HG03565 (cell line): Measurements from ENCODE around the gene TANGO6.
"Not testable (repeated sequence)": the region's sequence is repeated elsewhere in the genome, so short reads cannot be mapped to it uniquely, and the experiment has no call there.

Experiments
- ATAC-seq: cut with Tn5 transposase; IDR thresholded peaks from one replicate; pipeline ENCODE4 v1.9.1; 2021; ENCODE audit warnings: mild to moderate bottlenecking, moderate library complexity; ENCODE audit not compliant: unreplicated experiment

The TANGO6 gene

DNA sequence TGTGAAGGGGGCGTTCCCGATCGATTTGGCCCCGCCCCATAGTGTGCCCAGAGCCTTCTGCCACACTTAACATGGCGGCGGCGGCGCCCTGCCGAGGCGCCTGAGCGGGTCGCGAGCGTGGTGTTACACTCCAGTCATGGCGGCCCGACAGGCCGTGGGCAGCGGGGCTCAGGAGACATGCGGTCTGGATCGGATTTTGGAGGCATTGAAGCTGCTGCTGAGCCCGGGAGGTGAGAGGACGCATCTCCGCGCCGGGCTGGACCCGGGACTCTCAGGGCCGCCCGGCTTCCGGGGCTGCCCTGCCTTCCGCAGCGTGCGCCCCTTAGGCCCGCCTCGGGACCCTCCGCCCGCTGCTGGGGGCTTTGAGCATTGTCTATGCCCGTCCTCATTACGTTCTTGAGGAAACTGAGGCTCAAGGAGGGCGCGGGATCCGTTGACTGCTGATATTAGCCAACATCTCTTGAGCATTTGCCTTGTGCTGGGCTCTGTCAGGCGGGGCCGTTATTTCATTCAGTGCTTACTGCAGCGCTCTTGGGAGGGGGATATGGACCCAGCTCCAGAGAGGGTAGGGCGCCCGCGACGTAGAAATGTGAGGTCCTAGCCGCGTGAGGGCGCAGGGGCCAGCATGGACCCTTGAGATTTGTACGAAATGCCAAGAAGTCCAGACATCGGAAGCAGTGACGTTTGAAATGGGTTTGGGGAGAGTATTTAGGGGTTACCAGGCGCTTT, at the start of gene TANGO6:
TSS of gene TANGO6 (plus strand) at position 50 of the 729 bp plus-strand sequence. CDS start at position 137, 87 bp downstream.
- ATAC-seq = peak; percentile 75

DNA sequence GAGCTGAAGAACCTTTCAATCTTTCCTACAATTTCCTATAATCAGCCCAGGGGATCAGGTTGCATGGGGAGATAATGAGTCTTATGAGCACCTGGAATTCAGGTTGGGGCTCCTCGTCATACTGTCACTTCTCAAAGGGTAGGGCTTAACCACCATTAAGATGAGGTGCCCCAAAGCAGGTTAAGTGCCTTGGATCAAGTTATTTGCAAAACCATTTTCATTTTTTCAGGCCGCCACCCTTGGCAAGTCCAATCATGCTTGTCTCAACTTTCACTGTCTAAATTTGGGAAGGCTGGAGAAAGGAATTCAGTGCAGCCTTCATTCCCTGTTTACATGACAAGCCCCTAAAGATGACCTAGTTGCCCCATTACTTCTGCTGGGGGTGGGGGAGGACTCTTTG, 44.9 kb upstream of the TANGO6 start:
- no peak for ATAC-seq

DNA sequence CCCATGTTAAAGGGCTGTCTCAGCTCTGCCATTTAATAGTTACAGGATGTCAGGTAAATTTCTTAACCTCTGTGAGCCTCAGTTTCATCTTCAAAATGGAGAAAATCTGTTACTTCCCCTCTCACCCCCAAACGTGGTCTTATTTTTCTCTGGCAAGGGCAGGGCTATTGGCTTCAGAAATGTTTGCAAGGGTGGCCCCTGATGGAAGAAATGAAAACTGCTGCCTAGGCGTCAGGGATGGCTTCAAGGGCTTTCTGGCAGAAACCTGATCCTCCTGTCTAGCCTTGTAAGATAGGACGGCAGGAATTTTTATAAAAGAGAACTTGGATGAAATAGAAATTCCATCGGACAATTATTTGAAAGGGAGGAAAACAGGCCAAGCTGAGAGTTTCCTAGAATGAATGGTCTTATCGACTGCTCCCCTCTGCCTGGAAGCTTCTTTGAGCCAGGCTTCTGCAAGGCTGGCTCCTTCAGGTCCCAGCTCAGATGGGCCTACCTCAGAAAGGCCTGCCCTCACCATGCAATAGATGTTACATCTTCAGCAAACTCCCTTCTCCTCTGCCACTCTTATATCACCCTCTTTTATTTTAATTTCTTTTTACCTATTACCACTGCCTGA, 43.0 kb upstream of the TANGO6 start:
- no peak for ATAC-seq

DNA sequence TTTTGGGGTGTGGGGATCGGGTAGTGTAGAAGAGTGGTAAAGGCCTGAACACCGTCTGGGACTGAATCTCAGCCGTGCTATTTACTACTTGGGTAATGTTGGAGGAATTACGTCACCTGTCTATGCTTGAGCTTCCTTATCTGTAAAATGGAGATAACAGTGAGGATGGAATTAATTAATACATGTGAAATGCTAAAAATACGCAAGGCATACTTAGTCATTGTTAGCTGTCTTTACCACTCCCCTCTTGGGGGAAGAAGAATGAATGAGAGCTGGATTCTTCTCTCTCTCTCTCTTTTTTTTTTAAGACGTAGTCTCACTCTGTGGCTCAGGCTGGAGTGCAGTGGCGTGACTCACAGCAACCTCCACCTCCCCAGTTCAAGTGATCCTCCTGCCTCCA, 41.1 kb upstream of the TANGO6 start:
- no peak for ATAC-seq

DNA sequence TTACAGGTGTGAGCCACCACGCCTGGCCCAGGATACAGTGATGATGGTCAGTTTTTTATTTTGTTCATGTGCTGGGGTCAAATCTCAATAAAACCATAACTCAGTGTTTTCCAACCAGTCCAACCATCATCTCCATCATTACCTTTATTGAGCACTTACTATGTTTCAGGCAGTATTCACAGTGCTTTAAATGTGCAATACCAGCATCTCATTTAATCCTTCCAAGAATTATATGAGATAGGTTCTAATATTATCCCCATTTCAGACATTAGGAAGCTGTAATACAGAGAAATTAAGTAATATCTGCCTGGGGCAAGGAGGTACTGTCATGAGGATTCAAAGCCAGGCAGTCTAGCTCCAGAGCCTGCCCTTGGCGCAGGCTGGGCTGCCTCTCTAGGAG, 36.9 kb upstream of the TANGO6 start:
- no peak for ATAC-seq

DNA sequence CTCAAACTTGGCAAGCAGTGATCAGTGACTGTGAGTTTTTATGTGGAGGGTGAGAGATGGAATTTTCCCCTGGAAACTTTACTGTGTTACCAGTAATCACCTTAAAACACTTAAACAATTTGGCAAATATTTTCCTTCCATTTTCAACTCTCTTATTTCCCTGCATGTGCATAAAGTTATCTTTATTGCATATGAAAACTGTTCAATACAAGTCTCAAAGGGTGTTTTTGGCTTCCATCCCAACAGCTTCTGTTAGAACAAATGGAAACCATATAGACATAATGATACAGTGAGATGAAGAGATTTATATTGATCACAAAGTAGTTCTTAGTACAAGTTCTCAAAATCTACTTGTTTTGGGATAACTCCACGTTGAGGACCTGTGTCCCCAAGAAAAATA, 36.4 kb upstream of the TANGO6 start:
- ATAC-seq = no peak

DNA sequence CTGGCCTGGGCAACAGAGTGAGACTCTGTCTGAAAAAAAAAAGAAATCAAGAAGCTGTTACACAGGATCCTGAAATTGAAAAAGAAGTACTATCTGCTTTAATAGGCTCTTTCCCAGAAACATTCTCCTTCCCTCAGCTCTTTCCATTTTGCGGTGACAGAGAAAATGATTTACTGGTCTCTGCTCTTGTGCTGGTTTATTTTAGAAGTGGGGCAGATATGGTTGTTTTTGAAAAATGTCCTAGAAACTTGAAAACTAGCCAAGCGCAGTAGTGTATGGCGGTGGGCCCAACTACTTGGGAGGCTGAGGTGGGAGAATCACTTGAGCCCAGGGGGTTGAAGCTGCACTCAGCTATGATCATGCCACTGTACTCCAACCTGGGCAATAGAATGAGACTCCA, 28.8 kb upstream of the TANGO6 start:
- ATAC-seq = no peak

DNA sequence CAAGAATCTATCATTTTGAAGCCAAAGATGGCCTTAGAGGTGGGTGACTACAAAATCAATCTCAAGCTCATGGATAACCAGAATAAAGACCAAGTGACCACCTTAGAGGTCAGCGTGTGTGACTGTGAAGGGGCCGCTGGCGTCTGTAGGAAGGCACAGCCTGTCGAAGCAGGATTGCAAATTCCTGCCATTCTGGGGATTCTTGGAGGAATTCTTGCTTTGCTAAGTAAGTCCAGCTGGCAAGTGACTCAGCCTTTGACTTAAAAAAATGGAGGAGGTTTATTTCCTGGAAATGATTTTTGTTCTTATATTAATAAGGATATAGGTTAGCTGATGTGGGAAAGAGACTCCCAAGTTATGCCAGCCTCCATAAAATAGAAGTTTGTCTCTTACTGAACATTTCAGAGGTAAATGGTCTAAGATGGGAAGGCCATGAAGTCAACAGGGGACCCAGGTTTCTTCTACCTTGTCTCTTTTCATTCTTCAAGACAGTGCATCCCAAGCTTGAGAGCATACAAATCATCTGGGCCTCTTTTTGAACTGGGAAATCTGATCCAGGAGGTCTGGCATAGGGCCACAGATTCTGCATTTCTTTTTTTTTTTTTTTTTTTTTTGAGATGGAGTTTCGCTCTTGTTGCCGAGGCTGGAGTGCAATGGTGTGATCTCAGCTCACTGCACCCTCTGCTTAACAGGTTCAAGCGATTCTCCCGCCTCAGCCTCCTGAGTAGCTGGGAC, 19.8 kb upstream of the TANGO6 start:
- ATAC-seq = no peak

DNA sequence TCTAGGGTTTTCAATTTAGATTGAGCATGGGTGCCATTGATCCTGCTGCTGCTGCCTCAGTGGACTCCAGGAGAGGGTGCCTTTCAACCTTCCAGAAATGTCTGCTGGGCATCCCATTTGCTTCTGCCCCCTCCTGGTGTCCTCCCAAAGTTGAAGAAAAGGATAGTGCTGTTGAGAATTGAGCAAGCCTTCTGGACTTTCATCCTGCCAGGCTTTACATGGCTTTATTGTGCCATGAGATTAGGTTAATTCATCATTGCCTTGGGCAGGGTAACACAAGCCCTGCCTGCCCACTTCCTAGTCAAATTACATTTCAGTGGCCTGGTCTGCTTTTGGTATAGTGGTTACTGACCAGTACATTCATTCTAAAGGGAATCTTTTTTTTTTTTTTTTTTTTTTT, 17.9 kb upstream of the TANGO6 start:
- no peak for ATAC-seq

DNA sequence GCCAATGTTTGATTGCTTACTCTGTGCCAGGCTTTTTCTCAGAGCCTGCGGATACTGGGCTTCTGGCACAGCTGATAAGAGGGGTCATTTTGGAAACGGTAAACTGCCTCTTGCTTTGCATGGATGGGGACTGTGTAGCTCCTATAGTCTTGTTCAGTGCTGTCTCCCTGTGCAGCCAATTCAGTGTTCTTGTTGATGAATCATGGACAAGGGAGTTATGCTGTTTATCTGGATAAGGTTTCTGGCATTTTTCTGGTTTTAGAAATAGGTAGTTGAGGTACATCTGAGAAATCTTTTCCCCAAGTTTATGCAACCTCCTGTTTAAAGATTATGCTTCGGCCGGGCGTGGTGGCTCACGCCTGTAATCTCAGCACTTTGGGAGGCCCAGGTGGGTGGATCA, 16.7 kb upstream of the TANGO6 start:
- ATAC-seq = no peak

DNA sequence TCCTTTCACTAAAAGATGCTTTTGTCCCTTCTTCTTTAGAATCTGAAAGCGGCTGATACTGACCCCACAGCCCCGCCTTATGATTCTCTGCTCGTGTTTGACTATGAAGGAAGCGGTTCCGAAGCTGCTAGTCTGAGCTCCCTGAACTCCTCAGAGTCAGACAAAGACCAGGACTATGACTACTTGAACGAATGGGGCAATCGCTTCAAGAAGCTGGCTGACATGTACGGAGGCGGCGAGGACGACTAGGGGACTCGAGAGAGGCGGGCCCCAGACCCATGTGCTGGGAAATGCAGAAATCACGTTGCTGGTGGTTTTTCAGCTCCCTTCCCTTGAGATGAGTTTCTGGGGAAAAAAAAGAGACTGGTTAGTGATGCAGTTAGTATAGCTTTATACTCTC, 10.1 kb upstream of the TANGO6 start:
- no peak for ATAC-seq

DNA sequence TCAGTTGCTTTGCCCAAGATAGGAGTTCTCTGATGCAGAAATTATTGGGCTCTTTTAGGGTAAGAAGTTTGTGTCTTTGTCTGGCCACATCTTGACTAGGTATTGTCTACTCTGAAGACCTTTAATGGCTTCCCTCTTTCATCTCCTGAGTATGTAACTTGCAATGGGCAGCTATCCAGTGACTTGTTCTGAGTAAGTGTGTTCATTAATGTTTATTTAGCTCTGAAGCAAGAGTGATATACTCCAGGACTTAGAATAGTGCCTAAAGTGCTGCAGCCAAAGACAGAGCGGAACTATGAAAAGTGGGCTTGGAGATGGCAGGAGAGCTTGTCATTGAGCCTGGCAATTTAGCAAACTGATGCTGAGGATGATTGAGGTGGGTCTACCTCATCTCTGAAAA, 8.8 kb upstream of the TANGO6 start:
- ATAC-seq = no peak

DNA sequence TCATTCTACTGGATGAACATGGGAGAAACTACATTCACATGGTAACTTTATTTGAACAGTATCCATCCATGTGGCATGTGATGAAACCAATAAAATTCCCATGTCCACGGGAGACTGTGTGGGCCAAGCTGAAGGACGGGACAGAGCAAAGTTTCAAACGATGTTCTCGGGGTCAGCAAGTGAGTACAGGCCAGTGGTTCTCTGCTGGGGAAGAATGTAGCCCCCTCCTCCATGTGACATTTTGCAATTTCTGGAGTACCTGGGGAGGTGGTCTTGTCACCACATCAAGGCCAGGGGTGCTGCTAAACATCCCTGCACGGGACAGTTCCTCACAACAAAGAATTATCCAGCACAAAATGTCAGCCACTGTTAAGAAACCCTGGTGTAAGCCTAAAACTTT, 7.4 kb upstream of the TANGO6 start:
- ATAC-seq = no peak

DNA sequence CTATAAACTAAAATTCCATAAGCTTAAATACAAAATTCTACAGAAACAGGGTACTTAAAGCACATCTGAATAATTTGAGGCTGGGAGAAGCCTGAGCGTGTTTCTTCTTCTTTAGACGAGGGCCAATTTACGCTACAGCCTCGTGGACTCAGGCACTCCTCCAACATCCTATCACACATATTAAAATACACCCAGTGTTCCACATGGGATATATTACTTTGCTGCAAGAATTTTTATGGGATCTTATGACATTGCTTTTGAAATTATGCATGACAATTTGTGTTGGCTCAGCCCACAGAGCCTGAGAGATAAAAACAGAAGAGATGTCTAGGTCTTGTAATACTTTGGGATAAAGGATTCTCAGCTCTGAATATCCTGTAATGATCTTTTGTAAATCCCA, 3.5 kb upstream of the TANGO6 start:
- ATAC-seq = no peak

DNA sequence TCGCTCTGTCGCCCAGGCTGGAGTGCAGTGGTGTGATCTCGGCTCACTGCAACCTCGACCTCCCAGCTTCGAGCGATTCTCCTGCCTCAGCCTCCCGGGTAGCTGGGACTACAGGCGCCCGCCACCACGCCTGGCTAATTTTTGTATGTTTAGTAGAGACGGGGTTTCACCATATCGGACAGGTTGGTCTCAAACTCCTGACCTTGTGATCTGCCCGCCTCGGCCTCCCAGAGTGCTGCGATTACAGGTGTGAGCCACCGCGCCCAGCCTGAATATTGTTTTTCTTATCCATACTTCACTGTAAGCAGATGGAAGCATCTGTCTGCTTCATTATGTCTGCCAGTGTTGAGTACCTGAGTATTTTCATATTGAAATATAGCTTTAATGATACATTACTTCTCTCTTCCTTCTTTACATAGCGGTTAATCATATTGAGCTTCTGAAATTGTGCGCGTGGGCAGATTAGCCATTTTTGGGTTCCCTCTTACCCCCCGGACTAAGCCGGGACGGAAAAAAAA, 308 bp upstream of the TANGO6 start:
- not testable (repeated sequence) for ATAC-seq

DNA sequence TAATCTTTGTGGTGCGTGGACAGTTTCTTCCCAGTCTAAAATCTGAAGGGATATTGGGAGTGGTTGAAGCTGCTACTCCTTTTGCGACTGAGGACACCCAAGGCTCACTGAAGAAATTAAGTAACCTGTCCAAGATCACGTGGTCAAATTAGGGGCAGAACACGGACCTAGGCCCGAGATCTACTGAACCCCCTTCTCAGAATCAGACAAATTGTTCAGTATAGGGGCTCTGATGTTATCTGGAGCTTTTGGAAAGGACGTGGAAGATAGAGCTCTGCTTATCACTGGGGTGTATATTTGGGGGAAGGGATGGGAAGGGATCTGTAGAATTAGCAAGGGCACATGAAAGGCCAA, 857 bp downstream of the TANGO6 start:
- no peak for ATAC-seq

DNA sequence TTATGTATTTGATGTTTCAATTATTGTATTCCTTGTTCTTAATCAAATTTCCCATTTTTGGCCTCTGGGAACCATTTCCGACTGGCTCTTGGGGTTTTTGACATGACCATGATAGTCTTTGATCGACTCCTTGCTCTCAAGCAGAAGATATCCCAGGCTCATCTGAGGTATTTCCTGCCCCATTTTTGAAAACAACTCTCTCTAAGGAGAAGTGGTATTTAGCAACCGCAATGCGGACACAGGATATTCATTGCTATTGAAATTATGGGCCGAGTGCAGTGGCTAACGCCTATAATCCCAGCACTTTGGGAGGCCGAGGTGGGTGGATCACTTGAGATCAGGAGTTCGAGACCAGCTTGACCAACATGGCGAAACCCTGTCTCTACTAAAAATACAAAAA, 5.5 kb downstream of the TANGO6 start:
- no peak for ATAC-seq

DNA sequence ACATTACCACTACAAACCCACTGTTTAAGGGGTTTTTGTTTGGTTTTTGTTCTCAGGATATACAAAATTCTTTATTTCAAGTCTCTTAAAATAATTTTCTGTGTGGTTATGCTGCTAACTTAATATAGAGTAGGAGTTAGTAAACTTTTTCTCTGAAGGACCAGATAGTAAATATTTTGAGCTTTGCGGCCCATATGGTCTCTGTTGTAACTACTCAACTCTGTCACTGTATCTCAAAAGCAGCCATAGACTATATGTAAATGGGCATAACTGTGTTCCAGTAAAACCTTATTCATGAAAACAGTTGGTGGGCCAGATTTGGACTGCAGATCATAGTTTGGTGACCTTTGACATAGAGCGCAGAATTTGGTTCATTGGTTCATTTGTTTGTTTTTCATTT, 7.2 kb downstream of the TANGO6 start:
- ATAC-seq = no peak

DNA sequence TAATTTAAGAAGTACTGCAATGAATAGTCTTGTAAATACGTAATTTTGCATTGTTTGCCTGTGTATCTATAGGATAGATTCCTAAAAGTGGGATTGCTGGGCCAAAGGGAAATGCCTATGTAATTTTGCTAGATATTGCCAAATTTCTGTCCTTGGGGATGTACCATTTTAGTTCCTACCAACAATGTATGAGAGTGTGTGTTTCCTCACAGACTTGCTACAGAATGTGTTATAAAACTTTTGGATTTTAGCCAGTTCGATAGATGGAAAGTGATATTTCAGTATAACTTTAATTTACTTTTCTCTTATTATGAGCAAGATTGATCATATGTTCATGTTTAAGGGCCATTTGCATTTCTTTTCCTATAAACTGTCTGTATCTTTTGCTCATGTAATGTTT, 8.3 kb downstream of the TANGO6 start:
- no peak for ATAC-seq

DNA sequence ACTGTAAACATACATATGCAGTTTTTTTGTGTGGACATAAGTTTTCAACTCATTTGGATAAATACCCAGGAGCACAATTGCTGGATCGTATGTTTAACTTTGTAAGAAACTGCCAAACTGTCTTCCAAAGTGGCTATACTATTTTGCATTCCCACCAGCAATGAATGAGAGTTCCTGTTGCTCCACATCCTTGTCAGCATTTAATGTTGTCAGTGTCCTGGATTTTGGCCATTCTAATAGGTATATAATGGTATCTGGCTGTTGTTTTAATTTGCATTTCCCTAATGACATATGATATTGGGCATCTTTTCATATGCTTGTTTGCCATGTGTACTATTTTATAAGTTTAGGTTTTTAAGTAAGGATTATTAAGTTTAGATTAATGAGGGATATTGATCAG, 14.1 kb downstream of the TANGO6 start:
- ATAC-seq = no peak

DNA sequence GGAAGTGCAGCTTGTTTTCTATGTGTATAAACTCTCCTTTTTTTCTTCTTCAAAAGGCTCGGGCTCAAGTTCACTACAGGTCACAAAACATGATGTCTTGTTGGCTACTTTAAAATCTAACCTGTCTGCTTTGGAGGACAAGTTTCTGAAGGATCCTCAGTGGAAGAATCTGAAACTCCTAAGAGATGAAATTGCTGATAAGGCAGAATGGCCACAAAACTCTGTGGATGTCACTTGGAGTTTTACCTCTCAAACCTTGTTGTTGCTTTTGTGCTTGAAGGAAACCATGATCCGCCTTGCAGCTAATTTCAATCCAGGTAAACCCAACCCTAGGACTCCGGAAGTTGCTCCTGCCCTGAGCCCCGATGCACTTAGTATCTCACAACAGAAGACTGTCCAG, 16.5 kb downstream of the TANGO6 start:
- no peak for ATAC-seq
